ENCODE results near the gene SEL1L2.

The SEL1L2 gene

GRCh38 chr20:13814672-13815071 lies 175.7 kb downstream of the SEL1L2 start:
- H3K4me3 ChIP-seq, result no peak overlapping the region
- TF ChIP-seq CTCF (IDR thresholded peaks at IDR 0.05), result no peak
- no peak overlapping the region for H3K27ac ChIP-seq
- DNase-seq (ENCODE audit: low spot score), result no peak

GRCh38 chr20:13813910-13814309 lies 176.5 kb downstream of the SEL1L2 start:
- Histone ChIP-seq H3K4me3 (no peak overlapping the region), H3K27ac (no peak overlapping the region)
- TF ChIP-seq CTCF (IDR thresholded peaks at IDR 0.05), result no peak
- DNase-seq (ENCODE audit: low spot score), result no peak

GRCh38 chr20:13810446-13810845 lies 180.0 kb downstream of the SEL1L2 start:
- no peak overlapping the region for H3K27ac ChIP-seq
- no peak overlapping the region for H3K4me3 ChIP-seq
- TF ChIP-seq CTCF (IDR thresholded peaks at IDR 0.05), result no peak
- no peak for DNase-seq (ENCODE audit: low spot score)

- DNase-seq (ENCODE audit: low spot score), result no peak
- H3K27ac ChIP-seq, result no peak overlapping the region
These were observed 180.6 kb downstream of the SEL1L2 start for GRCh38 chr20:13809855-13810254.

GRCh38 chr20:13809373-13809772 lies 181.0 kb downstream of the SEL1L2 start:
- no peak for TF ChIP-seq CTCF (IDR thresholded peaks at IDR 0.05)
- no peak overlapping the region for H3K27ac ChIP-seq
- DNase-seq (ENCODE audit: low spot score), result no peak
- H3K4me3 ChIP-seq, result no peak overlapping the region

More at GRCh38 chr20:13809855-13810254, 180.6 kb downstream of the SEL1L2 start:
- H3K4me3 ChIP-seq, result no peak overlapping the region
- no peak for TF ChIP-seq CTCF (IDR thresholded peaks at IDR 0.05)

GRCh38 chr20:13800728-13801134 lies 189.7 kb downstream of the SEL1L2 start:
- peak; percentile 76 for DNase-seq (ENCODE audit: low spot score)
- TF ChIP-seq CTCF (IDR thresholded peaks at IDR 0.05), result no peak
- Histone ChIP-seq H3K4me3 (no peak overlapping the region), H3K27ac (no peak overlapping the region)

- TF ChIP-seq CTCF (IDR thresholded peaks at IDR 0.05), result no peak
- DNase-seq (ENCODE audit: low spot score), result no peak
- no peak overlapping the region for H3K4me3 ChIP-seq
- no peak overlapping the region for H3K27ac ChIP-seq
These were observed 190.4 kb downstream of the SEL1L2 start for GRCh38 chr20:13799974-13800373.

All from coronary artery (tissue), 2 donors.